ENCODE results near the gene CDH10. TPM values are rescaled to one million over a fixed set of nuclear protein-coding genes. Genes with fewer than 3 reads are reported as not detected.

CDH10 gene
- total and polyA plus RNA-seq, 2 of the 13 experiments (the other 11 are each of a cell fraction or from before 2014, with no cell fraction given): 0.01 to 0.04 TPM

GRCh38 chr5:24623031-24623430 lies 21.7 kb downstream of the CDH10 start:
- Histone ChIP-seq H3K79me2 (ENCODE audit: insufficient read depth, low read length) (no peaks in the 10 kb centered on the region), H3K36me3 (replicated peaks in 1 of 2; ENCODE audit: control insufficient read depth in 1 of 2, insufficient read depth in 2 of 2, low read length in 2 of 2) (no peaks in the 10 kb centered on the region), H3K27me3 (ENCODE audit: control insufficient read depth in 1 of 2, insufficient read depth in 2 of 2, low read length in 2 of 2) (no peaks in the 10 kb centered on the region), H3K27ac (ENCODE audit: extremely low read length, insufficient read depth, low read length) (no peak overlapping the region), H4K20me1 (ENCODE audit: insufficient read depth, low read length) (no peaks in the 10 kb centered on the region), H3K4me3 (replicated peaks in 1 of 3; ENCODE audit: insufficient read depth in 1 of 3, low read depth in 2 of 3, low read length in 3 of 3) (no peak overlapping the region), H3K9me3 (ENCODE audit: low read length) (no peaks in the 10 kb centered on the region), H2AFZ (ENCODE audit: low read length) (no peak overlapping the region), H3K4me2 (ENCODE audit: low read depth, low read length) (no peak overlapping the region), H3K4me1 (ENCODE audit: insufficient read depth, low read length) (no peaks in the 10 kb centered on the region), H3K9ac (ENCODE audit: insufficient read depth, low read depth, low read length) (no peak overlapping the region)
- in situ Hi-C loops (cut with HindIII; ENCODE audit: extremely low pct_ligation_motif_present, low pct_unique_long_range_greater_than_20kb) (no loop called here), intact Hi-C loops (cut with micrococcal nuclease; ENCODE audit: unreplicated experiment) (no loop called here)
- WGBS (ENCODE audit: low lambda C conversion rate): 32% methylated on average over 5 of the region's 5 CpGs
- ATAC-seq (no peak), DNase-seq (ENCODE audit: low spot score) (no peak), FAIRE-seq (no peak)
- CTCF ChIA-PET (ENCODE audit: low intra/inter-chr PET ratio, low total read pairs): no interaction called here
- POLR2A ChIA-PET: no interaction called here
- no TSS peak for BruUV-seq (replicated peaks)
- TF ChIP-seq ZKSCAN8 (CRISPR knock-in tag; IDR thresholded peaks at IDR 0.05; ENCODE audit: borderline replicate concordance): no peak
- no peak for TF ChIP-seq MED13 (CRISPR knock-in tag; IDR thresholded peaks at IDR 0.05)
- no peak for TF ChIP-seq NPAS2 (CRISPR knock-in tag; IDR thresholded peaks at IDR 0.05; ENCODE audit: borderline replicate concordance)
- TF ChIP-seq EZH2 (conservative IDR thresholded peaks at IDR 0.05; ENCODE audit: low read depth, low read length): no peak
- TF ChIP-seq PHF8 (CRISPR knock-in tag; IDR thresholded peaks at IDR 0.05): no peak
- no peak for TF ChIP-seq ZNF615 (CRISPR knock-in tag; IDR thresholded peaks at IDR 0.05; ENCODE audit: borderline replicate concordance)
- no peak for TF ChIP-seq ZUFSP (CRISPR knock-in tag; IDR thresholded peaks at IDR 0.05; ENCODE audit: borderline replicate concordance)
- no peak for TF ChIP-seq EHMT2 (IDR thresholded peaks at IDR 0.05; ENCODE audit: borderline replicate concordance, low read depth, low read length)
- TF ChIP-seq ZNF30 (CRISPR knock-in tag; IDR thresholded peaks at IDR 0.05): no peak

Data from HepG2 (cell line).